Muscle of leg (tissue), 11 donors: ENCODE measurements around the gene PSENEN. TPM values are rescaled to one million over a fixed set of nuclear protein-coding genes. Genes with fewer than 3 reads are reported as not detected.
A peak's percentile ranks its signal among the peaks of the same experiment; 100 is the strongest.
"Not testable (repeated sequence)": the region's sequence is repeated elsewhere in the genome, so short reads cannot be mapped to it uniquely, and the experiment has no call there.

Source experiments
- DNase-seq: peaks from one replicate; pipeline ENCODE4 v3.0.0; 2013
- H3K27ac ChIP-seq: one replicate; pipeline ENCODE4 v1.5.1; 2013; ENCODE audit warnings: mild to moderate bottlenecking, low read length, control low read depth
- H3K27me3 ChIP-seq: one replicate; pipeline ENCODE4 v1.6.1; 2013; ENCODE audit warnings: low read length; ENCODE audit not compliant: control insufficient read depth, insufficient read depth
- H3K36me3 ChIP-seq: one replicate; pipeline ENCODE4 v1.6.1; 2013; ENCODE audit warnings: low read length; ENCODE audit not compliant: control insufficient read depth, insufficient read depth
- H3K4me1 ChIP-seq: one replicate; pipeline ENCODE4 v1.6.1; 2013; ENCODE audit warnings: low read length; ENCODE audit not compliant: control insufficient read depth, insufficient read depth
- H3K4me3 ChIP-seq: one replicate; pipeline ENCODE4 v1.5.1; 2013; ENCODE audit warnings: low read length, control low read depth
- H3K9me3 ChIP-seq: replicated peaks from 2 replicates; pipeline ENCODE4 v1.6.1; 2013; ENCODE audit warnings: low read depth, low read length; ENCODE audit not compliant: control insufficient read depth
- WGBS: methylation state at CpG from one replicate; pipeline ENCODE4 v1.1.5; 2013; ENCODE audit warnings: missing lambda C conversion rate; ENCODE audit not compliant: insufficient coverage; 5-methylcytosine and 5-hydroxymethylcytosine counted together
- polyA plus RNA-seq, 8 donors: library from polyadenylated mRNA; unstranded; fragments of 120-200 nt; gene quantifications; one replicate each; pipeline versions ENCODE4 v1.2.1 to v1.2.3, GENCODE V29; 2013; ENCODE audit warnings: inconsistent platforms in 1 of 8, low replicate concordance in 1 of 8; ENCODE audit not compliant: insufficient read length in 8 of 8, insufficient read depth in 1 of 8
- total RNA-seq: library from RNA; stranded (reverse); fragments of 120-200 nt; gene quantifications from one replicate; pipeline ENCODE4 v1.2.4, GENCODE V29; 2013

The PSENEN gene
- total and polyA plus RNA-seq, 9 donors, result 34.1 to 45.1 (median 37.1) TPM

- WGBS, result 2% methylated on average over 15 of the region's 19 CpGs
- H3K4me1 ChIP-seq, result peaks cover 49% of the 10 kb centered on the region
- H3K36me3 ChIP-seq, result peaks cover 50% of the 10 kb centered on the region
- H3K27me3 ChIP-seq, result no peaks in the 10 kb centered on the region
- H3K9me3 ChIP-seq, result no peaks in the 10 kb centered on the region
- H3K4me3 ChIP-seq, result peak overlapping the region; percentile 99
- DNase-seq, result peak; percentile 99
- H3K27ac ChIP-seq, result peak overlapping the region; percentile 99
Measured at GRCh38 chr19:35757231-35757748, 11.8 kb downstream of the PSENEN start.

- peak; percentile 100 for DNase-seq
- peak within 1 kb of the TSS; percentile 99 for H3K4me3 ChIP-seq
- peaks cover 47% of the 10 kb centered on the region for H3K36me3 ChIP-seq
- no peaks in the 10 kb centered on the region for H3K9me3 ChIP-seq
- no peaks in the 10 kb centered on the region for H3K27me3 ChIP-seq
- under 1% methylated on average over 44 of the region's 53 CpGs for WGBS
- peak within 1 kb of the TSS; percentile 99 for H3K27ac ChIP-seq
- peaks cover 49% of the 10 kb centered on the region for H3K4me1 ChIP-seq
Measured at GRCh38 chr19:35757749-35758608, 12.5 kb downstream of the PSENEN start, which contains the start of gene PROSER3. TSS of gene PROSER3 (plus strand) at chr19:35758176. CDS start at chr19:35758216, 40 bp downstream.

- Histone ChIP-seq H3K9me3 (no peaks in the 10 kb centered on the region), H3K27ac (no peak overlapping the region), H3K27me3 (no peaks in the 10 kb centered on the region), H3K4me1 (peaks cover 40% of the 10 kb centered on the region), H3K4me3 (no peak overlapping the region), H3K36me3 (peaks cover 38% of the 10 kb centered on the region)
- no CpG with 5 or more reads among the region's 2 CpGs for WGBS
- no peak for DNase-seq
Measured at GRCh38 chr19:35759697-35760096, 14.2 kb downstream of the PSENEN start.

- 94% methylated on average over 3 of the region's 4 CpGs for WGBS
- Histone ChIP-seq H3K27me3 (no peaks in the 10 kb centered on the region), H3K27ac (no peak overlapping the region), H3K4me3 (no peak overlapping the region), H3K36me3 (peaks cover 44% of the 10 kb centered on the region), H3K4me1 (peaks cover 29% of the 10 kb centered on the region), H3K9me3 (no peaks in the 10 kb centered on the region)
- DNase-seq, result no peak
Measured at GRCh38 chr19:35760711-35761349, 15.4 kb downstream of the PSENEN start.

GRCh38 chr19:35764432-35765315, 19.2 kb downstream of the PSENEN start:
- H3K9me3 ChIP-seq, result no peaks in the 10 kb centered on the region
- no peak overlapping the region for H3K4me3 ChIP-seq
- H3K36me3 ChIP-seq, result peaks cover 58% of the 10 kb centered on the region
- H3K27ac ChIP-seq, result no peak overlapping the region
- no peaks in the 10 kb centered on the region for H3K27me3 ChIP-seq
- DNase-seq, result no peak
- H3K4me1 ChIP-seq, result peaks cover 15% of the 10 kb centered on the region
- WGBS, result 85% methylated on average over 12 of the region's 17 CpGs

GRCh38 chr19:35766571-35767104, 21.2 kb downstream of the PSENEN start:
- no peak overlapping the region for H3K4me3 ChIP-seq
- no peak overlapping the region for H3K27ac ChIP-seq
- H3K36me3 ChIP-seq, result peaks cover 43% of the 10 kb centered on the region
- WGBS, result 90% methylated on average over 2 of the region's 11 CpGs
- H3K4me1 ChIP-seq, result peaks cover 12% of the 10 kb centered on the region
- no peak for DNase-seq
- H3K27me3 ChIP-seq, result no peaks in the 10 kb centered on the region
- H3K9me3 ChIP-seq, result no peaks in the 10 kb centered on the region

- H3K9me3 ChIP-seq, result no peaks in the 10 kb centered on the region
- WGBS, result 41% methylated on average over 34 of the region's 34 CpGs
- peak; percentile 35 for DNase-seq
- peaks cover 12% of the 10 kb centered on the region for H3K4me1 ChIP-seq
- H3K36me3 ChIP-seq, result peaks cover 35% of the 10 kb centered on the region
- H3K27me3 ChIP-seq, result no peaks in the 10 kb centered on the region
- no peak overlapping the region for H3K4me3 ChIP-seq
- no peak overlapping the region for H3K27ac ChIP-seq
Measured at GRCh38 chr19:35767288-35768081, 22.0 kb downstream of the PSENEN start.

GRCh38 chr19:35768082-35768421, 22.6 kb downstream of the PSENEN start:
- peaks cover 33% of the 10 kb centered on the region for H3K36me3 ChIP-seq
- no peak overlapping the region for H3K4me3 ChIP-seq
- peaks cover 12% of the 10 kb centered on the region for H3K4me1 ChIP-seq
- no peaks in the 10 kb centered on the region for H3K9me3 ChIP-seq
- 38% methylated on average over 14 of the region's 15 CpGs for WGBS
- no peak for DNase-seq
- H3K27ac ChIP-seq, result no peak overlapping the region
- H3K27me3 ChIP-seq, result no peaks in the 10 kb centered on the region

- WGBS, result 92% methylated on average over 2 of the region's 5 CpGs
- DNase-seq, H3K9me3 ChIP-seq, H3K4me3 ChIP-seq, H3K27ac ChIP-seq, H3K27me3 ChIP-seq: not testable (repeated sequence)
- Histone ChIP-seq H3K4me1 (peaks cover 29% of the 10 kb centered on the region), H3K36me3 (peaks cover 11% of the 10 kb centered on the region)
Measured at GRCh38 chr19:35772362-35772761, 26.9 kb downstream of the PSENEN start.
